Activated CD8-positive, alpha-beta memory T cell treated with anti-CD3 and anti-CD28 coated beads, Interleukin-2, amount 50 U/mL, for 4 hours (primary cell): ENCODE measurements around the gene FOXJ1.
"Not testable (repeated sequence)": the region's sequence is repeated elsewhere in the genome, so short reads cannot be mapped to it uniquely, and the experiment has no call there.

ENCODE experiments used
- DNase-seq: peaks from one replicate; pipeline ENCODE4 v3.0.0-alpha.2; 2020

FOXJ1 gene, protein sequence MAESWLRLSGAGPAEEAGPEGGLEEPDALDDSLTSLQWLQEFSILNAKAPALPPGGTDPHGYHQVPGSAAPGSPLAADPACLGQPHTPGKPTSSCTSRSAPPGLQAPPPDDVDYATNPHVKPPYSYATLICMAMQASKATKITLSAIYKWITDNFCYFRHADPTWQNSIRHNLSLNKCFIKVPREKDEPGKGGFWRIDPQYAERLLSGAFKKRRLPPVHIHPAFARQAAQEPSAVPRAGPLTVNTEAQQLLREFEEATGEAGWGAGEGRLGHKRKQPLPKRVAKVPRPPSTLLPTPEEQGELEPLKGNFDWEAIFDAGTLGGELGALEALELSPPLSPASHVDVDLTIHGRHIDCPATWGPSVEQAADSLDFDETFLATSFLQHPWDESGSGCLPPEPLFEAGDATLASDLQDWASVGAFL

GRCh38 chr17:76141212-76142038 lies at the start of gene FOXJ1:
Gene FOXJ1, minus strand, starts transcription at chr17:76141245. Its CDS starts 850 bp downstream, at chr17:76140395.
- peak; percentile 90 for DNase-seq

- DNase-seq = no peak
These were observed 48.7 kb upstream of the FOXJ1 start for GRCh38 chr17:76189741-76190140.

DNA sequence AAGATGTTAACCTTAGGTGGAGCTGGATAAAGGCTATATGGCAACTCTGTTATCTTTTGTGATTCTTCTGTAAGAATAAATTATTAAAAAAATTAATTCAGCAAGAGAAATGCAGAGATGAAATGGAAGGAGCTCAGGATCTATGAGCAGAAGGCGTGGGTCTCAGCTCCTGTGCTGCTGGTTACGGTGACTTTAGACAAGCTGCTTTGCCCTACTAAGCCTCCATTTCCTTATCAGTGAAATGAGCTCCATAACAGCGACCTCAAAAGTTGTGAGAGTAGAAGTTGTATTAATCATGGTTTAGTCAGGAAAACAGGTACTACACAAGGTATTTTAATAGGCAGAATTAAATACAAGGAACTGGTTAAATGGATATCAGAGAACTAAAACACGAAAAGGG lies 48.2 kb upstream of the FOXJ1 start:
- no peak for DNase-seq

DNA sequence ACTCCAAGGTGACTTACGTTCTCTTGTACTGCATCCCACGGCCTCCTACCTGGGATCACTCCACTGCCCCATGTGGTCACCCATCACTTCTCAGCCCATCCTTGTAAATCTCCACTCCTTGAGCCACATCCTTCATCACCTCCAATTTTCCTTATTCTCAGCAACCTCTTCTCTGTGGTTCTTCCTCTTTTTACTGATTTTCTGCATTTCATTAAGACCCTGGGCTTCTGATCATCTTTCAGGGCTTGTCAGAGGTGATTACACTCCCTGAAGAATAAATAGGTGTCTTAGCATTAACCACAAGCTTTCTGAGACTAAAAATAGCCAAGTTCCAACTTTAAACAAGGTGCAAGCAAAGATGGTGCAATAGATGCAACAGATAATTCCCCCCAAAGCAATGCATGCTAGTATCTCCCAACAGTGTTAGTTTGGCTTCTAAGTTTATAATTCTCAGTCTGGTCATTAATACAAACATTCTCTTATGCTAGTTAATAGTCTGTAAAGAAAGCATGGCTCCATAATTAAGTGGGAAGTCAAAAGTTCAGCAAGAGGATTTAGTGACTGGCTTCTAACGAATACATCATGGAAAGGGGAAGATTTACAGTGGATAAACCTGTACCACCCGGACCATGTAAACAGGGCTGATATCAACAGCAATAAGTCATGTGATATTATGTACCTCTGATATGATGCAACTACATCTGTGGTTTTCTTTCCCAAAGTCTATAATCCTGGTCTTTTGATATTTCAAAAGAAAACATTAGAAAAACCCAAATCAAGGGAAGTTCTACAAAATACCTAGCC lies 47.4 kb upstream of the FOXJ1 start:
- no peak for DNase-seq

- DNase-seq = not testable (repeated sequence)
These were observed 45.7 kb upstream of the FOXJ1 start for GRCh38 chr17:76186774-76187173.

- no peak for DNase-seq
These were observed 43.2 kb upstream of the FOXJ1 start for GRCh38 chr17:76184290-76184689.

DNA sequence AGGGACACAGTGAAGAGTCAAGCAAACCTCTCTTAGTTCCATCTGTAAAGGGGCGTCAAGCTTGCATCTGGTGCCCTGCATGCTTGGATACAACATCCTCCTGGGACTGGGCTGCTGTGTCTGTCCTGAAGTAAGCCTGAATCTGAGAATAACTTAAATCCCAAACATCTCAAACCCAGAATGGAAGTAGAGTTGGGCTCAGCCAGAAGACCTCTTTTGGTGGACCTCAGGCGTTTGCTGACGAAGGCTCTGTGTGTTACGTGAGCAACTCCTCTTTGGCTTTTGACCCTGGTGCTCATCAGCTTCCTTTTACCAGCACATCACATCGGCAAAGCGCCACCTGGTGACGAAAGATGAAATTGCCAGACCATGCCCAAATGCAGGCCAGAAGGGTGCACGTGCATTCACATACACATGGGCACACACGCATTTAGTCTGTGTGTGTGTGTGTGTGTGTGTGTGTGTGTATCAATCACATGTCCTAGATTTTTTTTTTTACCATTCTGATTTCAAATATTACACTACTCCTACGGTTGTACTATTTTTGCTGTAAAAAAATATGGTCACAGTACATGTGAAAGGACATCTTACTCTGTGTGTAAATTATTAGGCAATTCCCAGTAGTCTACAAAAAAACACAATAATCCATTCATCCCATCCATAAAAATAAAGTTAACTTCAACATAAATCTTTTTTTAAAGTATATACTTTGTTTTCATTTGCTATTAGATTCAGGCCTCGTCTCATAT lies 41.1 kb upstream of the FOXJ1 start:
- peak; percentile 97 for DNase-seq

GRCh38 chr17:76179496-76180467 lies 38.7 kb upstream of the FOXJ1 start:
- no peak for DNase-seq

DNA sequence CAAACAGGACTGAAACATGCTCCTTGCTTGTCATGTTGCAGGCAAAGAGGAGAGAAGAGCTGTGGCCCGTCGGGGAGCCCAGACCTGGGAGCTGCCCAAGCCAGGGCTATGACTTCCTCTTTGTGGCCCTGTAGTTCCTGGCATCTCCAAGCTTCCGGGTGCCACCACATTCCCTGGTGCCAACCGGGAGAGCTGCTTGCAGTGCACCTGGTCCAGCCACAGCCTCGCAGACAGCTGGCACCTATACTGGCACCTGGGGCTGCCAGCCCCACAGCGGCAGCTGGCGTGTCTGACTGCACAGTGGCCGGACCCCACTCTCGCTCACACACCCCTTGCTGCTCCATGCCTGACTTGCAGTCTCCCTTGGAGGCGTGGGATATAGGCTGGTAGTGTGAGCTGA lies 37.1 kb upstream of the FOXJ1 start:
- no peak for DNase-seq

DNA sequence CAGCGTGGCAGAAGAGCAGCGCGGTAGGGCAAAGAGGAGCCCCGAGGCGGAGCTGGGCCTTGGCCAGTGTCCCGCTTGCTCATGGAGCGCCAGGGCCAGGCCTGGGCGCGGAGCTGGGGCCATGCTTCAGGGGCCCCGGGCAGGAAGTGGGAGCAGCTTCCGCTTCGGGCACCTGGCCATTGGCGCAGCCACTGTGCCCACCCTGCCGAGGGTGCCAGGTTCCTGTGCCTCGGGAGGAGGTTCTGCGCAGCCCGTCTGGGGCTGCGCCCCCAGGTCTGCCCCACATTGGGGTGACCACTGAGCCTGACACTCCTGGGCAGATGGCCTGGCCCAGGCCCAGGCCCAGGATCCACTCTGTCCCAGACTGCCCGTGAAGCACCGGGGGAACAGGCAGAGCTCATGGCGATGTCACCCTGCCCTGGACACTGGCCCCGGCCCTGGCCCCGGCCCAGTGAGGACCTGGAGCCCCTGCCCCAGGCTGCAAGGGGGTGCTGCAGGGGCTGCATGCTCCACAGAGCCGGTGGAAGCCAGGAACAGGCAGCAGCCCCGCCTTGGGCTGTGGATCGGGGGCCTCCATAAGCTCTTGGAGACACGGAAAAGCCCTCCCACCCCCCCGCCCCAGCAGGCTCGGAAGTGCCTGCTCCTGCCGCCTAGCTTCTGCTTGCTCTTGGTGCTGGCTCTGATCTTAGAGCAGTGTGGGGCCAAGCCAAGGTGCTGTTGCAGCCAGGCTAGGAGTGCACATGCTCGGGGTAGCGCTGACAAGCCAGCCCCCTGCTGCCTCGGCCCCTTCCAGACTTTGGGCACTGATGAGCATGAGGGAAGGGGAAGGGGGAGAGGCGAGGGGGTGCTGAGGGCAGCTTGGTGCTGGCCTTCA lies 35.9 kb upstream of the FOXJ1 start:
- no peak for DNase-seq

DNA sequence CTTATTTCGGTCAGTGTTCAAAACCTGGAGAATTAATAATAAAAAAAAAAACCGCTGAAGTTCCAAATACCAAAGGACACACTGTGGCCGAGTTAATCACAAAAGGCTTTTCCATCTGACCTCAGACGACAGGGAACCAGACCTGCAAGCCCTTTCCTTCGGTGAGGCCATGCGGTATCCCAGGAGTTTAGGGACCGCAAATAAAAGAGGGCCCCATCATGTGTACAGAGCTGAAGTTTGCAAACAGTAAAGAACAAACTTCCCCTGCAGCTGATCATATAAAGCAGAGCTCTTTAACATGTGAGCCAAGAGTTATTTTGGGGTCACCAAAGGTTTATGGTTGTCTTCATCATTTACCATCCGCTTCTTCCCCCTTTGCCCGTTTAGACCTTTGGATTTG lies 33.0 kb upstream of the FOXJ1 start:
- no peak for DNase-seq

DNA sequence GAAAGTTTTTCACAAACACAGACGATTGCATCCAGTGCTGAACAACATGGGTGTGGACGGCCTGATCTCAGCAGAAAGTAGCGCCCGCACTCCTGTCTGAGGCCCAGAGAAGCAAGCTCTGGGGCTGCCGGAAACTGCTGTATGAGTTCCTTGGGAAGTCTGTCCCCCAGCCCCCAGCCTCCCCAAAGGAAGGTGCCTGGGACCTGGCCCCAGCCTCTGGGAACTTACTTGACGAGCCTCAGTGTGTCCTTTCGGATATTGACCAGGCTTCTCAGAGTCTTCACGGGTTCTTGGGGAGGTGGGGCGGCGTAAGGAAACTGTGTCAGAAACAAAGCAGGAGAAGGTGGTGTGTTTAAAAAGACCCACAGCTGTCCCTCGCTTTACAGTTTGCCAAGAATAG lies 32.4 kb upstream of the FOXJ1 start:
- no peak for DNase-seq

GRCh38 chr17:76171706-76172105 lies 30.7 kb upstream of the FOXJ1 start:
- no peak for DNase-seq

- no peak for DNase-seq
These were observed 29.1 kb upstream of the FOXJ1 start for GRCh38 chr17:76170114-76170513.

DNA sequence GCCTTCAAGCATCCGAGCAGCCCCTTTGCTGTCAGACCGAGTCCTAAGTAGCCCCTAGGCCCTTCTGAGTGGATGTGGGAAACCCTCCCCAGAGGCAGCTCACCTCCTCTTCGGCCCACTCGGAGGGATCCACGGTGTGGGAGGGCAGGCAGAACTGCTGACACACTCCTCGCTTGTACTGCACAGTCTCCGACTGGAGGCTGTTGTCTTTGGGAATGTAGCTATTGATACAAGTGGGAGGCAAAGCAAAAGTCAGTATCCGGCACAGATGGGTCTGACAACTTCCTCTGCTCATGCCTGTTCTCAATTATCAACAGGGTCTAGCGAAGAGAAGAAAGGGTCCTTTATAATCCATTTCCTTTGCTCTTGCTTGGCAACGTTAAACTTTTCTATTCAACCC lies 25.9 kb upstream of the FOXJ1 start:
- DNase-seq = no peak

GRCh38 chr17:76166168-76166567 lies 25.1 kb upstream of the FOXJ1 start:
- DNase-seq = no peak

GRCh38 chr17:76164331-76164730 lies 23.3 kb upstream of the FOXJ1 start:
- DNase-seq = no peak

DNA sequence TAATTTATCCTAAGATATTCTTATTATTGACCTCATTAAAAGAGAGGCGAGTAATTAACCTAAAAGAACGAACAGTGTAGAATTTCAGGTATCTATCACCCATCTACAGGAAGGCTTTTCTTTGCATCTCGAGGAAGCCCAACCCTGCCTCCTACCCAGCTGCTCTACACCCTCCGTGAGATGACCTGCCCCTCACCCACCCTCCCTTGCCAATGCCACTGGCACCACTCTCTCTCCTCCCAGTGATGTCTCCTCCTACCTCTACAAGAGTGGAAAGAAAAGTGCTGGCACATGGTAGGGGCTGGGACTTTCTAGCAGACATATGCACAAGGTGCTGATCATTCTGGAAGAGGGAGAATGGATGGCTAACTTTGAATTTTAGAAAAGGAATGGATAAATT lies 22.9 kb upstream of the FOXJ1 start:
- no peak for DNase-seq

GRCh38 chr17:76161619-76162266 lies 20.7 kb upstream of the FOXJ1 start:
- DNase-seq = no peak
